ENCODE data around the gene IRX5.

- TF ChIP-seq CTCF (conservative IDR thresholded peaks at IDR 0.05 in 1 of 2, IDR thresholded peaks at IDR 0.05 in 1 of 2; ENCODE audit: low read depth in 1 of 2, low read length in 2 of 2) (no peak), EZH2 (IDR thresholded peaks at IDR 0.05; ENCODE audit: low read length, missing control alignments) (no peak)
These were observed 23.6 kb downstream of the IRX5 start for GRCh38 chr16:54954220-54954619.
